ENCODE results near the gene SWT1.

DNA sequence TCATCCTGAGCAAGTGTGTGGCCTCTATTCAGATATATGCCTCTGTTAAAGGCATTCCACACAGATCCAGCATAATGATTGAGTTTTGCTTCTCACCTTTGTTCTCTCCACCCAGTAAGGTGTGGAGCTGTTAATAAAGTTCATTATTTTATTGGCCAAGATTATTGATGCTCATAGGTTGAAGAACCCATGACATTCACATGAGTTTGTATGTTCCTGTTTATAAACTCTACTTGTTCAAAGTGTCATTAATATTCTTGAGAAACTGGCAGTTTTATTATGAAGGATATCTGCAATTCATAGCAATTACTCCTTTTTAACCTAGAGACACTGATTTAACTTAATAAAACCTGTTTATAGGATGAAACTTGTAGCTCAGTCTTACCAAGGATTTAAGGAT is 138.1 kb downstream of the SWT1 start:
- TF ChIP-seq POLR2A (IDR thresholded peaks at IDR 0.05) = no peak
- no peak for TF ChIP-seq CTCF (IDR thresholded peaks at IDR 0.05)
